A549 (cell line): ENCODE results near the gene PARP12.

Experiments used
- CTCF ChIP-seq: fragments of >200 bp; sonication (Bioruptor Twin); formaldehyde crosslinking; IDR thresholded peaks from 3 replicates; pipeline ENCODE4 v1.5.1; 2016
- EP300 ChIP-seq, 2 experiments: fragments of >200 bp; sonication (Bioruptor Twin); formaldehyde crosslinking; IDR thresholded peaks; 2 replicates in 1 of 2; 3 replicates in 1 of 2; pipeline ENCODE4 v1.6.1; 2016 to 2017
- FOXS1 ChIP-seq: fragments of 250-450 bp; sonication (Bioruptor Pico); IDR thresholded peaks from 2 replicates; pipeline ENCODE4 v1.5.0; 2020; ENCODE audit warnings: mild to moderate bottlenecking, moderate library complexity
- HDAC2 ChIP-seq: fragments of 200-600 bp; sonication (generic); IDR thresholded peaks from 2 replicates; pipeline ENCODE4 v1.6.1; 2016
- HMGXB4 ChIP-seq: fragments of 250-450 bp; sonication (Bioruptor Pico); IDR thresholded peaks from 2 replicates; pipeline ENCODE4 v1.5.0; 2021; ENCODE audit warnings: mild to moderate bottlenecking, moderate library complexity, borderline replicate concordance
- KDM1A ChIP-seq: fragments of 200-600 bp; sonication (generic); IDR thresholded peaks from 2 replicates; pipeline ENCODE4 v1.6.1; 2016; ENCODE audit warnings: low read depth, mild to moderate bottlenecking
- MAFK ChIP-seq: fragments of 450-650 bp; IDR thresholded peaks from 2 replicates; pipeline ENCODE4 v1.6.1; 2014; ENCODE audit not compliant: partially characterized antibody
- MAX ChIP-seq: IDR thresholded peaks from 2 replicates; pipeline ENCODE4 v1.6.1; 2012
- NFE2L2 ChIP-seq: fragments of 150-350 bp; conservative IDR thresholded peaks from 2 replicates; pipeline ENCODE4 v1.6.1; 2014; ENCODE audit warnings: low read length
- POLR2A ChIP-seq: IDR thresholded peaks from 2 replicates; pipeline ENCODE4 v1.6.1; 2012; ENCODE audit warnings: mild to moderate bottlenecking, low read length
- POLR2AphosphoS2 ChIP-seq: conservative IDR thresholded peaks from 2 replicates; pipeline ENCODE4 v1.6.1; 2012; ENCODE audit warnings: low read length, improper control_type of control experiment, inconsistent platforms
- RAD21 ChIP-seq, 2 experiments: fragments of >200 bp in 1 of 2; sonication (Bioruptor Twin) in 1 of 2; formaldehyde crosslinking in 1 of 2; IDR thresholded peaks in 1 of 2; conservative IDR thresholded peaks in 1 of 2; 2 replicates in 1 of 2; 3 replicates in 1 of 2; pipeline ENCODE4 v1.6.1; 2012 to 2018; ENCODE audit warnings: inconsistent platforms in 1 of 2
- RARB ChIP-seq: fragments of 250-450 bp; sonication (Bioruptor Pico); IDR thresholded peaks from 2 replicates; pipeline ENCODE4 v1.8.0; 2021; ENCODE audit warnings: mild to moderate bottlenecking, moderate library complexity
- RCOR1 ChIP-seq: fragments of 150-350 bp; IDR thresholded peaks from 2 replicates; pipeline ENCODE4 v1.6.1; 2014; ENCODE audit warnings: antibody characterized with exemption, low read length, low read depth

GRCh38 chr7:140039066-140039465 lies 23.7 kb downstream of the PARP12 start:
- no peak for TF ChIP-seq CTCF
- TF ChIP-seq MAX, result no peak
- TF ChIP-seq RARB, result no peak
- no peak for TF ChIP-seq POLR2AphosphoS2
- TF ChIP-seq HMGXB4 (CRISPR knock-in tag), result no peak
- no peak for TF ChIP-seq EP300 (IDR thresholded peaks at IDR 0.05)
- TF ChIP-seq MAFK, result no peak
- no peak for TF ChIP-seq RAD21 (conservative IDR thresholded peaks at IDR 0.05 in 1 of 2, IDR thresholded peaks at IDR 0.05 in 1 of 2)
- TF ChIP-seq FOXS1 (CRISPR knock-in tag), result no peak
- no peak for TF ChIP-seq NFE2L2
- TF ChIP-seq HDAC2, result no peak
- no peak for TF ChIP-seq RCOR1
- TF ChIP-seq KDM1A, result no peak
- TF ChIP-seq POLR2A, result no peak
